Regular cardiac myocyte (primary cell): ENCODE measurements around the gene TMX2. TPM values are rescaled to one million over a fixed set of nuclear protein-coding genes. Genes with fewer than 3 reads are reported as not detected.

Experiments
- total RNA-seq: library from RNA; depleted of rRNA; stranded (reverse); fragments of >200 nt; gene quantifications from 2 replicates; pipeline ENCODE4 v1.2.3, GENCODE V29; 2014

TMX2 gene
- total RNA-seq = 70.2 and 76.1 TPM in 2 replicates

GRCh38 chr11:57712256-57713150 lies at the start of gene TMX2:
TMX2 (plus strand) TSS chr11:57712593; CDS start chr11:57712619, 26 bp downstream.

GRCh38 chr11:57667736-57668433 lies 44.5 kb upstream of the TMX2 start, which contains the start of gene ZDHHC5:
ZDHHC5 (plus strand) TSS chr11:57668114; CDS start chr11:57673091, 4,977 bp downstream.

DNA sequence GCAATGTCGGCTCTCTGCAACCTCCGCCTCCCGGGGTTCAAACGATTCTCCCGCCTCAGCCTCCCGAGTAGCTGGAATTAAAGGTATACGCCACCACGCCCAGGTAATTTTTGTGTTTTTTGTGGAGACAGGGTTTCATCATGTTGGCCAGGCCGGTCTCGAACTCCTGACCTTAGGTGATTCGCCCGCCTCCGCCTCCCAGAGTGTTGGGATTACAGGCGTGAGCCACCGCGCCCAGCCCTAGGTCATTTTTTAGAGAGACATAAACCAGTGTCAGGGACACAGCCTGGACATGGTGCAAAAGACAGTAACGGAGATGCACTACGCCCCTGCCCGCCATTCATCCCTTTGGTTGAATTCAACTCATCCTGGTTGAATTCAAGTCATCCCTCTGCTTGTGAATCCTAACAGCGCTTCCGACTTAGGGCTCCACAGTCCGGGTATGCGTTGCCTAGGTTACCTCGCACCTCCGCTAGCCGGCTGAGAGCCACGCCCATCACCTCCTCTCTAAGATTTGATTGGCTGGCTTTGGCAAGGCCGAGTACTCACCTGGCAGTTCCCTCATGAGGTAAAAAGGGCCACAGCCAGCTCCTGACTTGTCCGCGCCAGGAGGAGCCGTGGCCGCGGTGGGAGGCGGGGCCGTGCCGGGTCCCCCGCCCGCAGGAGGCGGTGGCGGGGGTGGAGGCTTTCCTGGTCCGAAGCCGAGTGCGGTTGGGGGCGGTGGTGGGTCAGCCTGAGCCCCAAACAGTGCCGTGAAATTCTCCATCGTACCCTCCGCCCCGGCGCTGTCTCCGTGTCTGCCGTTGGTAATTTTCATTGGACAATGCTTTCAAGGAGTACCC lies 758 bp upstream of the TMX2 start, which contains the start of gene MED19:
Gene MED19, minus strand, starts transcription at position 802 of the 842 bp plus-strand sequence. Its CDS starts 36 bp downstream, at position 766.

DNA sequence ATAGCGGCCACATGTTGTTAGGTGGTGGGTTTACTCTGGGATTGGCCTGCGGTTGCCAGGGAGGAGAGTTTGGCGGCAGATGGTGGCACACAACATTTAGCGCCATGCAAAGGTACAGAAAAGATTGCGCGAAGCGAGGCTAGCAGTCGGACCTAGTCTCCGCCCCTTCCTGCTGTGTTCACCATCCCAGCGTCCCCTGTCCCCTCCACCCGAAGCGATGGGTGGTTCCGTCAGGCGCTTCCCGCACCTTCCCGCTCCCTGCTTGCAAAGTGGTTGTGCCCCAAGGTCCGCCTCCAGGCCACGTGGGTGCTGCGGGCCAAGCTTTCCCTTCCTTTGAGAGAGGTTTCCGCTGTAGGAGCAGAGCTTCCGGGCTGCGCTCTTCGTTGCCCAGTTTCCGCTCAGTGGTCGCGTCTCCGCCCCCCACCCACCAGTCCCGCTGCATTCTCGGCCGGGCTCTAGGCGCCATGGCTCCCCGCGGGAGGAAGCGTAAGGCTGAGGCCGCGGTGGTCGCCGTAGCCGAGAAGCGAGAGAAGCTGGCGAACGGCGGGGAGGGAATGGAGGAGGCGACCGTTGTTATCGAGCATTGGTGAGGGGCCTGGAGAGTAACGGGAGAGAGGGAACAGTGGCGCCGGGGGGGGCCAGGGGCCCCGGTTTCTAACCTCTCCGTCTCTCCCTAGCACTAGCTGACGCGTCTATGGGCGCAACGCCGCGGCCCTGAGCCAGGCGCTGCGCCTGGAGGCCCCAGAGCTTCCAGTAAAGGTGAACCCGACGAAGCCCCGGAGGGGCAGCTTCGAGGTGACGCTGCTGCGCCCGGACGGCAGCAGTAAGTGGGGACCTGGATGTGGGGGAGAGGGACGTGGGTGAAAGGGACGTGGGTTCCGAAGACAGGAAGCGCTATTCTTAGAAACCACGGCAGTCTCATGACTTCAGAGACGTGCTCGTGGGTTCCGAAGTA lies 29.0 kb downstream of the TMX2 start, which contains the start of gene SELENOH:
Gene SELENOH, plus strand, starts transcription at position 360 of the 955 bp plus-strand sequence. Its CDS starts 105 bp downstream, at position 465.

GRCh38 chr11:57751676-57752253 lies 39.4 kb downstream of the TMX2 start, which contains the start of gene BTBD18:
BTBD18 (minus strand) TSS chr11:57751819; CDS start chr11:57751188, 631 bp downstream.

DNA sequence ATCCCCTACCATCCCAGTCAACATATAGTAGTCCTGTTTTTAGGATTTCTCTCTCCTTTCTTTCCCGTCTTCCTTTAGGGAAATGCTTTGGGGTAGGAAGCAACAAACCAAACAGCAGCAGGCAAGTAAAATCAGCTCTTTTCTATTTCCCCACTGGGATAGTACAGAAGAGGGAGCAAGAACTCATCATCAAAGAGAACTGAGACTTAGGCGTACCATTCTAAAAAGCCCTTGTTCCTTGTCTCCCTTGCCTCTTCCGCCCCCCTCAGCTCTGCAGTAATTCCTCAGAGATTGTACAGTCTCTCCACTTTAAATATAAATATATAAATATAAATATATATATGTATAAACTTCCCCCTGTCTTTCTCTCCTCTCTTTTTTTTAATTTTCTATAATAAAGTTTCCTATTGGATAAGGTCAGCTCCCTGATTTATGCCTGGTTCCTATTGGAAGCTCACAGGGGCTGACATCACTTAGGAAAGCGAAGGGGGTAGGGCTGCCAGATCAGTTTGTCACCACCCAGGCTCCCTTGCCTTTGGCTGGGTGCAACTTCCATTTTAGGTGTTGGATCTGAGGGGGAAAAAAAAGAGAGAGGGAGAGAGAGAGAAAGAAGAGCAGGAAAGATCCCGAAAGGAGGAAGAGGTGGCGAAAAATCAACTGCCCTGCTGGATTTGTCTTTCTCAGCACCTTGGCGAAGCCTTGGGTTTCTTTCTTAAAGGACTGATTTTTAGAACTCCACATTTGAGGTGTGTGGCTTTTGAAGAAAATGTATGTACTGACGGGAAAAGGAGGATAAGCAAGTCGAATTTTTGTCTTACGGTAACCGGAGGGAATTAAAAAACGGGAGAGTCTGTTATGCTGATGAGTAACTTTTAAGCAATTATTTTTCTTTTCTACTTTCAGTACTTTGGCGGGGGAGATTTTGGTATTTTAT lies 49.2 kb downstream of the TMX2 start, which contains the start of gene CTNND1:
Gene CTNND1, plus strand, starts transcription at position 502 of the 934 bp plus-strand sequence. CDS start 29,677 bp downstream, outside the sequence.

Other genes with a start within 250 kb of the TMX2 start
- gene SLC43A1, start 196.9 kb upstream of the TMX2 start, total RNA-seq = 7.5 and 13.0 TPM in 2 replicates
- 43.1 and 59.2 TPM in 2 replicates for gene TIMM10, start 181.8 kb upstream of the TMX2 start, total RNA-seq
- not detected in 2 replicates for gene SMTNL1, start 175.0 kb upstream of the TMX2 start, total RNA-seq
- 32.0 and 40.9 TPM in 2 replicates for gene UBE2L6, start 144.9 kb upstream of the TMX2 start, total RNA-seq
- 1.7 and 21.4 TPM in 2 replicates for gene SERPING1, start 114.9 kb upstream of the TMX2 start, total RNA-seq
- gene YPEL4, start 62.7 kb upstream of the TMX2 start, total RNA-seq = 2.8 TPM in 1 of 2 replicates, not detected in the other
- 14.4 and 23.6 TPM in 2 replicates for gene CLP1, start 54.8 kb upstream of the TMX2 start, total RNA-seq
- 29.9 and 50.4 TPM in 2 replicates for gene ZDHHC5, start 44.5 kb upstream of the TMX2 start, total RNA-seq
- gene MED19, start 378 bp upstream of the TMX2 start, total RNA-seq = 11.0 and 13.6 TPM in 2 replicates
- 77.0 and 77.5 TPM in 2 replicates for gene SELENOH, start 28.9 kb downstream of the TMX2 start, total RNA-seq
- not detected in 2 replicates for gene BTBD18, start 39.2 kb downstream of the TMX2 start, total RNA-seq
- gene CTNND1, start 49.2 kb downstream of the TMX2 start, total RNA-seq = 96.1 and 104 TPM in 2 replicates